Measurements from ENCODE around the gene KCNJ10. TPM values are rescaled to one million over a fixed set of nuclear protein-coding genes. Genes with fewer than 3 reads are reported as not detected.

The KCNJ10 gene
- total RNA-seq, 4 donors from 2014 or later, result 6.5 to 13.5 (median 8.8) TPM

DNA sequence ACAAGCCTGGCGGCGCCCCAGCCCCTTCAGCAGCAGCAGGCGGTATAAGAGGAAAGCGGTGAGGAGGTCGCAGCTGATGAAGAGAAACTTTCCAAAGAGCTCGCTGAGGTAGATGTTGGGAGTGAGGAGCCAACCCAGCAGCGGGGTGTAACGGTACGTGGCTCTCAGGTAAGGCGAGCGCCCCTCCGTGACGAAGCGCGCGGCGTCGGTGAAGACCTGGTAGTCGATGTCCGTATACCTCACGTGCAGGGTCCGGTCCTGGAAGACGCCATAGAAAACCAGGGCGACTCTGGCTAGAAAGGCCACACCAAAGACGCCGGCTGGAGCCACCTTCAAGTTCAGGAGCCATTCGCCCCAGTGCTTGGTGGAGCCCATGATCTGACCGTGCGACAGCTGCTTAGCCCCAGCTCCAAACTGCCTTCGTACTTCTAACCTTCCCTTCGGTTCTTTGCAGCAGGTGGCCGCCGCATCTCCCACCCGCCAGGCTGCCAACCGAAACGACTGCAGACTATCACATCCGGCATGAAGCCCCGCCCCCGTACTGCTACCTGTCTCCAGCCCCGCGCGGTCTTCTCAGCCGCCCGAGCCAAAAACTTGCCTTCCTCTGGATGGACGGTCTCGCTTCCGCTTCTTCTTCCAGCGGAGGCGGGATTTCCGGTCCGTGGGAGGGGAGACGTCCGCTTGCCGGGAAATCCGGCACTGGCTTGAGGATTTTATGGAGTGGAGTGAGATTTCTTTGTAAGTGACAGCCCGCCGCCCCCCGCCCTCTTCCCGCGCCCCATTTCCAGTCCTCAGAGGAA lies 38.4 kb downstream of the KCNJ10 start, which contains the start of gene PIGM:
PIGM (minus strand) TSS at position 626 of the 800 bp plus-strand sequence; CDS start at position 375, 251 bp downstream.
- DNase-seq (ENCODE audit: low spot score in 2 of 2), result peak; percentile 85 to 93
- Histone ChIP-seq H3K4me1 (peaks cover 0 to 34% (median 12%) of the 10 kb centered on the region in 4 donors), H3K36me3 (peaks cover 0 to 4% (median 0%) of the 10 kb centered on the region in 3 donors), H3K9me3 (no peaks in the 10 kb centered on the region), H3K4me3 (peak within 1 kb of the TSS; percentile 52 to 72 (median 65)), H3K27ac (peak within 1 kb of the TSS in 3 of 4 donors; percentile 53 to 80 (median 71)), H3K27me3 (no peaks in the 10 kb centered on the region)
- WGBS, 2 donors, result 0% methylated on average over 50 to 53 of the region's 60 CpGs
- TF ChIP-seq, protein P1, sequence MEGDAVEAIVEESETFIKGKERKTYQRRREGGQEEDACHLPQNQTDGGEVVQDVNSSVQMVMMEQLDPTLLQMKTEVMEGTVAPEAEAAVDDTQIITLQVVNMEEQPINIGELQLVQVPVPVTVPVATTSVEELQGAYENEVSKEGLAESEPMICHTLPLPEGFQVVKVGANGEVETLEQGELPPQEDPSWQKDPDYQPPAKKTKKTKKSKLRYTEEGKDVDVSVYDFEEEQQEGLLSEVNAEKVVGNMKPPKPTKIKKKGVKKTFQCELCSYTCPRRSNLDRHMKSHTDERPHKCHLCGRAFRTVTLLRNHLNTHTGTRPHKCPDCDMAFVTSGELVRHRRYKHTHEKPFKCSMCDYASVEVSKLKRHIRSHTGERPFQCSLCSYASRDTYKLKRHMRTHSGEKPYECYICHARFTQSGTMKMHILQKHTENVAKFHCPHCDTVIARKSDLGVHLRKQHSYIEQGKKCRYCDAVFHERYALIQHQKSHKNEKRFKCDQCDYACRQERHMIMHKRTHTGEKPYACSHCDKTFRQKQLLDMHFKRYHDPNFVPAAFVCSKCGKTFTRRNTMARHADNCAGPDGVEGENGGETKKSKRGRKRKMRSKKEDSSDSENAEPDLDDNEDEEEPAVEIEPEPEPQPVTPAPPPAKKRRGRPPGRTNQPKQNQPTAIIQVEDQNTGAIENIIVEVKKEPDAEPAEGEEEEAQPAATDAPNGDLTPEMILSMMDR (IDR thresholded peaks at IDR 0.05), result peak in 2 of 5 experiments; percentile 19 to 38
- peak; percentile 47 to 83 for TF ChIP-seq EP300 (IDR thresholded peaks at IDR 0.05)
- peak in 1 of 2 donors; percentile 48 for TF ChIP-seq POLR2A (IDR thresholded peaks at IDR 0.05)

DNA sequence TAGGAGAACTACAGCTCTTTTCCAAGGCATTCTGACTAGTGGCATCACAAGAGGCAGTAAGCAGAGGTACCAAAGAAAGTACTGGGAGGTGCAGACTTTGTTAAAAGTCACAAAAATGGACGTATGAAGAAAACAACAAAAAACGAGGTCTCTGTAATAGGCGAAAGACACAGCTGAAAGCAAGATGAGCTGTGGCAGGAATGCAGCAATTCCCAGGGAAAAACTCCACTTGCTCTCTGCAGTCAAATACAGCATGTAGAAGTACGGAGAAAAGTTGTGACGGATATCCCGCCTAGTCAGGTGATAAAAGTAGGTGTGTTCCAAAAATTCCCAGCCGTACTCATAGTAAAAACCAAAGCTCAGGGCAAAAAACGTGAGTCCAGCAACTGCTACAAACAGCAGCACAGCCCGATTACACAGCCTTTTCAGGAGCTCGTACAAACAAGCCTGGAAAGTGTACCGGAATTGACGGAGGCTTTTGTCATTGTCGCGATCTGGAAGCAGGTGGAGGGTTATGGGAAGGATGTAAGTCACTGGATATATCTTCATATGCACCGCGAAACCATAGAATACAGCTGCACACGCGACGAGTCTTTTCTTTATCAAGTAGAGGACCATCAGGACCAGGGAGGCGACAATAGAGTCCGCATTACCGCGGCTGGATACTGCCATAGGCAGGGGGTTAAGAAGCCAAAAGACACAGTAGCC lies 39.1 kb downstream of the KCNJ10 start:
- DNase-seq (ENCODE audit: low spot score in 2 of 2), result no peak
- TF ChIP-seq POLR2A (IDR thresholded peaks at IDR 0.05) (no peak), EP300 (IDR thresholded peaks at IDR 0.05) (no peak)
- TF ChIP-seq, protein P1 (IDR thresholded peaks at IDR 0.05), result no peak
- no peaks in the 10 kb centered on the region for H3K9me3 ChIP-seq
- WGBS, 2 donors, result 8 to 11% methylated on average over 23 of the region's 23 CpGs
- H3K36me3 ChIP-seq, result peaks cover 0 to 6% (median 0%) of the 10 kb centered on the region in 3 donors
- peak overlapping the region in 3 of 4 donors; percentile 53 to 80 (median 71) for H3K27ac ChIP-seq
- no peaks in the 10 kb centered on the region for H3K27me3 ChIP-seq
- H3K4me3 ChIP-seq, result peak overlapping the region; percentile 52 to 72 (median 65)
- H3K4me1 ChIP-seq, result peaks cover 0 to 34% (median 12%) of the 10 kb centered on the region in 4 donors

DNA sequence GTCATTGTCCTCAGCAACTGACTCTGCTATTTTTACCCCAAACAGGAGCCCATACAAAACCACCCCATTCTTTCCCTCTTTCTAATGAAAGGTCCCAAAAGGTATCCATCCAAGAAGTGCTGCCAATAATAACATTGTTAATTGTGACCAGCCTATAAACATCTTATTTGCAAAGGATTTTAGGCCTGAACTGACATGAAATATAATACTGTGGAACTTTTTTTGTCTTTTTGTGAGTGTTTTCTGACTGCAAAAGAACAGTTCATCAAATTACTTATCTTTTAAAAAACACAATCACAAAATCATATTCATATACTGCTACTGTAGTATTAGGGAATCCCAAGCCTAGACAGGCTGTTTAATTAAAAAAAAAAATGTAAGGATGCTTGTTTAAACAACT lies 41.5 kb downstream of the KCNJ10 start:
- DNase-seq (ENCODE audit: low spot score in 2 of 2), result no peak
- no peak overlapping the region for H3K27ac ChIP-seq
- H3K9me3 ChIP-seq, result no peaks in the 10 kb centered on the region
- H3K36me3 ChIP-seq, result peaks cover 0 to 6% (median 0%) of the 10 kb centered on the region in 3 donors
- H3K4me1 ChIP-seq, result peaks cover 0 to 52% (median 21%) of the 10 kb centered on the region in 4 donors
- H3K27me3 ChIP-seq, result no peaks in the 10 kb centered on the region
- H3K4me3 ChIP-seq, result no peak overlapping the region
- TF ChIP-seq, protein P1 (IDR thresholded peaks at IDR 0.05), result no peak
- no peak for TF ChIP-seq EP300 (IDR thresholded peaks at IDR 0.05)
- TF ChIP-seq POLR2A (IDR thresholded peaks at IDR 0.05), result no peak

DNA sequence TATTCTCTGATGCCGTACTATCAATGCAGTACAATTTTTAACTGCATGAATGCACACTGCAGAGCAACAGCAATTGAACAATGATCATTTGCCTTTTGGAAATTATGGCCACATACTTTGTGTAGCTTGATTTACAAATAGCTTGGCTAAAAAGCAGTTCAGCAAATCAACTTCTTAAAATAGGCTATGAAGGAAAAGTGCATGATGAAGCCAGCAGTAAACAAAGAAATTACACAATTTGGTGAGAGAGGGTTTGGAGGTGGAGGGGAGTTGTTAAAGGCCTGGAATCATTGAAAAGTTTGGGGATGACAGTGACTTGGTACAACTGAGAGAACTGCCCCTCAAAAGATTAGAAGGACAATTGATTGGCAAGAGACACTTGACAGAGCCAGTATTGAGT lies 44.6 kb downstream of the KCNJ10 start:
- Histone ChIP-seq H3K27ac (no peak overlapping the region), H3K36me3 (peaks cover 0 to 6% (median 0%) of the 10 kb centered on the region in 3 donors), H3K4me3 (no peak overlapping the region), H3K4me1 (peaks cover 0 to 40% (median 16%) of the 10 kb centered on the region in 4 donors), H3K27me3 (no peaks in the 10 kb centered on the region), H3K9me3 (no peaks in the 10 kb centered on the region)
- DNase-seq (ENCODE audit: low spot score in 2 of 2), result no peak
- 52 to 67% methylated on average over 1 of the region's 1 CpG for WGBS, 2 donors
- TF ChIP-seq, protein P1 (IDR thresholded peaks at IDR 0.05), result no peak
- no peak for TF ChIP-seq POLR2A (IDR thresholded peaks at IDR 0.05)
- no peak for TF ChIP-seq EP300 (IDR thresholded peaks at IDR 0.05)
